Stomach smooth muscle (tissue), 2 donors: Measurements from ENCODE around the gene TMEM131L.
"Not testable (repeated sequence)": the region's sequence is repeated elsewhere in the genome, so short reads cannot be mapped to it uniquely, and the experiment has no call there.

ENCODE experiments used
- H3K27ac ChIP-seq: one replicate; pipeline ENCODE4 v1.7.0; 2013; ENCODE audit warnings: mild to moderate bottlenecking, low read length, inconsistent platforms
- H3K27me3 ChIP-seq, 2 donors: one replicate each; pipeline ENCODE4 v1.7.0; 2013; ENCODE audit warnings: low read length in 2 of 2; ENCODE audit not compliant: insufficient read depth in 2 of 2, control insufficient read depth in 1 of 2
- H3K36me3 ChIP-seq, 2 donors: one replicate each; pipeline ENCODE4 v1.7.0; 2013; ENCODE audit warnings: low read length in 2 of 2; ENCODE audit not compliant: control insufficient read depth in 2 of 2, insufficient read depth in 2 of 2
- H3K4me1 ChIP-seq: one replicate; pipeline ENCODE4 v1.7.0; 2013; ENCODE audit warnings: low read length; ENCODE audit not compliant: control insufficient read depth, insufficient read depth
- H3K4me3 ChIP-seq, 2 donors: one replicate each; pipeline ENCODE4 v1.7.0; 2013; ENCODE audit warnings: low read length in 2 of 2
- H3K9ac ChIP-seq, 2 donors: one replicate each; pipeline ENCODE4 v1.7.0; 2013; ENCODE audit warnings: low read length in 2 of 2, mild to moderate bottlenecking in 1 of 2
- H3K9me3 ChIP-seq, 2 donors: one replicate each; pipeline ENCODE4 v1.7.0; 2013; ENCODE audit warnings: low read length in 2 of 2; ENCODE audit not compliant: control insufficient read depth in 2 of 2
- donor health status: healthy.
- donor health status: Pancreatic carcinoma.

Gene TMEM131L

GRCh38 chr4:153506341-153507309 is 40.5 kb downstream of the TMEM131L start:
- no peaks in the 10 kb centered on the region for H3K9me3 ChIP-seq
- no peak overlapping the region for H3K27ac ChIP-seq
- H3K4me3 ChIP-seq = no peak overlapping the region
- H3K4me1 ChIP-seq = peaks cover 3% of the 10 kb centered on the region
- H3K9ac ChIP-seq = no peak overlapping the region
- H3K27me3 ChIP-seq = no peaks in the 10 kb centered on the region
- H3K36me3 ChIP-seq = no peaks in the 10 kb centered on the region

- no peaks in the 10 kb centered on the region for H3K27me3 ChIP-seq
- no peaks in the 10 kb centered on the region for H3K9me3 ChIP-seq
- H3K9ac ChIP-seq = no peak overlapping the region
- H3K27ac ChIP-seq = no peak overlapping the region
- peaks cover 4% of the 10 kb centered on the region for H3K4me1 ChIP-seq
- no peaks in the 10 kb centered on the region for H3K36me3 ChIP-seq
- H3K4me3 ChIP-seq = no peak overlapping the region
Measured at GRCh38 chr4:153507310-153508073, 41.3 kb downstream of the TMEM131L start.

GRCh38 chr4:153509212-153509611 is 43.1 kb downstream of the TMEM131L start:
- H3K27ac ChIP-seq, H3K4me3 ChIP-seq, H3K36me3 ChIP-seq, H3K9ac ChIP-seq, H3K4me1 ChIP-seq, H3K9me3 ChIP-seq, H3K27me3 ChIP-seq: not testable (repeated sequence)

GRCh38 chr4:153509724-153510123 is 43.6 kb downstream of the TMEM131L start:
- no peaks in the 10 kb centered on the region for H3K36me3 ChIP-seq
- H3K9me3 ChIP-seq = no peaks in the 10 kb centered on the region
- no peak overlapping the region for H3K9ac ChIP-seq
- no peak overlapping the region for H3K4me3 ChIP-seq
- no peak overlapping the region for H3K27ac ChIP-seq
- peaks cover 9% of the 10 kb centered on the region for H3K4me1 ChIP-seq
- H3K27me3 ChIP-seq = no peaks in the 10 kb centered on the region

- H3K27me3 ChIP-seq = no peaks in the 10 kb centered on the region
Measured at GRCh38 chr4:153510252-153511001, 44.3 kb downstream of the TMEM131L start.

GRCh38 chr4:153511104-153511503 is 44.9 kb downstream of the TMEM131L start:
- H3K27me3 ChIP-seq = no peaks in the 10 kb centered on the region
- no peak overlapping the region for H3K27ac ChIP-seq
- no peak overlapping the region for H3K9ac ChIP-seq
- H3K36me3 ChIP-seq = no peaks in the 10 kb centered on the region
- no peaks in the 10 kb centered on the region for H3K9me3 ChIP-seq
- H3K4me1 ChIP-seq = peaks cover 9% of the 10 kb centered on the region
- no peak overlapping the region for H3K4me3 ChIP-seq

More at GRCh38 chr4:153510252-153511001, 44.3 kb downstream of the TMEM131L start:
- Histone ChIP-seq H3K36me3 (no peaks in the 10 kb centered on the region), H3K9me3 (no peaks in the 10 kb centered on the region), H3K9ac (no peak overlapping the region), H3K4me3 (no peak overlapping the region), H3K4me1 (peaks cover 9% of the 10 kb centered on the region), H3K27ac (no peak overlapping the region)

- no peak overlapping the region for H3K4me3 ChIP-seq
- H3K9me3 ChIP-seq = no peaks in the 10 kb centered on the region
- H3K9ac ChIP-seq = no peak overlapping the region
- no peaks in the 10 kb centered on the region for H3K36me3 ChIP-seq
- no peak overlapping the region for H3K27ac ChIP-seq
- H3K27me3 ChIP-seq = no peaks in the 10 kb centered on the region
- peaks cover 9% of the 10 kb centered on the region for H3K4me1 ChIP-seq
Measured at GRCh38 chr4:153512162-153512852, 46.1 kb downstream of the TMEM131L start.

GRCh38 chr4:153512952-153513500 is 46.9 kb downstream of the TMEM131L start:
- Histone ChIP-seq H3K27me3 (no peaks in the 10 kb centered on the region), H3K4me1 (peaks cover 11% of the 10 kb centered on the region), H3K4me3 (no peak overlapping the region), H3K27ac (peak overlapping the region; percentile 12), H3K9ac (no peak overlapping the region), H3K9me3 (no peaks in the 10 kb centered on the region), H3K36me3 (no peaks in the 10 kb centered on the region)

- Histone ChIP-seq H3K9ac (no peak overlapping the region), H3K36me3 (no peaks in the 10 kb centered on the region), H3K4me3 (no peak overlapping the region), H3K27ac (no peak overlapping the region), H3K27me3 (no peaks in the 10 kb centered on the region), H3K9me3 (no peaks in the 10 kb centered on the region), H3K4me1 (peaks cover 16% of the 10 kb centered on the region)
Measured at GRCh38 chr4:153513596-153513995, 47.4 kb downstream of the TMEM131L start.
